Smooth muscle cell (in vitro differentiated cells): Measurements from ENCODE around the gene KMT2A. TPM values are rescaled to one million over a fixed set of nuclear protein-coding genes. Genes with fewer than 3 reads are reported as not detected.

Source experiments
- DNase-seq: peaks from one replicate; lab custom pipeline; 2025; ENCODE audit not compliant: unreplicated experiment; lab: John Stamatoyannopoulos, UW
- H2AFZ ChIP-seq: fragments of 200-600 bp; sonication (generic); 2 replicates; pipeline ENCODE4 v1.6.0; 2016; ENCODE audit warnings: antibody characterized with exemption, low read depth, mild to moderate bottlenecking
- H3F3A ChIP-seq: fragments of 200-600 bp; sonication (generic); 2 replicates; pipeline ENCODE4 v1.6.0; 2017; ENCODE audit warnings: antibody characterized with exemption, low read depth
- H3K27ac ChIP-seq: fragments of 200-600 bp; sonication (generic); 2 replicates; pipeline ENCODE4 v1.5.1; 2016; ENCODE audit warnings: low read depth, mild to moderate bottlenecking
- H3K27me3 ChIP-seq: fragments of 200-600 bp; sonication (generic); 2 replicates; pipeline ENCODE4 v1.6.1; 2016; ENCODE audit warnings: low read depth, mild to moderate bottlenecking
- H3K36me3 ChIP-seq: fragments of 200-600 bp; sonication (generic); 2 replicates; pipeline ENCODE4 v1.5.1; 2016; ENCODE audit warnings: low read depth
- H3K4me1 ChIP-seq: fragments of 200-600 bp; sonication (generic); 2 replicates; pipeline ENCODE4 v1.5.1; 2016; ENCODE audit warnings: low read depth
- H3K4me2 ChIP-seq: fragments of 200-600 bp; sonication (generic); 2 replicates; pipeline ENCODE4 v1.6.0; 2016; ENCODE audit warnings: mild to moderate bottlenecking
- H3K4me3 ChIP-seq: fragments of 200-600 bp; sonication (generic); 2 replicates; pipeline ENCODE4 v1.5.1; 2016; ENCODE audit warnings: mild to moderate bottlenecking
- H3K79me2 ChIP-seq: fragments of 200-600 bp; sonication (generic); 2 replicates; pipeline ENCODE4 v1.6.0; 2016; ENCODE audit warnings: low read depth, mild to moderate bottlenecking
- H3K9ac ChIP-seq: fragments of 200-600 bp; sonication (generic); 2 replicates; pipeline ENCODE4 v1.6.0; 2016; ENCODE audit warnings: low read depth
- H3K9me3 ChIP-seq: fragments of 200-600 bp; sonication (generic); replicated peaks from 2 replicates; pipeline ENCODE4 v1.5.1; 2016; ENCODE audit warnings: low read depth
- H4K20me1 ChIP-seq: fragments of 200-600 bp; sonication (generic); 2 replicates; pipeline ENCODE4 v1.6.0; 2016; ENCODE audit warnings: low read depth
- WGBS: methylation state at CpG from one replicate; pipeline ENCODE4 v1.1.7; 2016; ENCODE audit warnings: low lambda C conversion rate; 5-methylcytosine and 5-hydroxymethylcytosine counted together
- polyA plus RNA-seq: library from polyadenylated mRNA; unstranded; fragments of >200 nt; fragmentation: Nextera tagmentation; extraction: Ambion mirVana; gene quantifications from 2 replicates; pipeline ENCODE4 v1.2.1, GENCODE V29; 2016
- total RNA-seq: library from RNA; depleted of rRNA; stranded (reverse); fragments of >200 nt; gene quantifications from 2 replicates; pipeline ENCODE4 v1.2.3, GENCODE V29; 2014
- TF ChIP-seq, protein P1 (sequence below): fragments of 200-600 bp; sonication (generic); IDR thresholded peaks from 2 replicates; pipeline ENCODE4 v1.5.1; 2017; ENCODE audit warnings: borderline replicate concordance, mild to moderate bottlenecking, antibody characterized with exemption; ENCODE audit not compliant: insufficient read depth, poor library complexity, severe bottlenecking

Gene KMT2A
- total and polyA plus RNA-seq, 2 experiments from 2014 or later: 15.5 to 27.8 TPM

DNA sequence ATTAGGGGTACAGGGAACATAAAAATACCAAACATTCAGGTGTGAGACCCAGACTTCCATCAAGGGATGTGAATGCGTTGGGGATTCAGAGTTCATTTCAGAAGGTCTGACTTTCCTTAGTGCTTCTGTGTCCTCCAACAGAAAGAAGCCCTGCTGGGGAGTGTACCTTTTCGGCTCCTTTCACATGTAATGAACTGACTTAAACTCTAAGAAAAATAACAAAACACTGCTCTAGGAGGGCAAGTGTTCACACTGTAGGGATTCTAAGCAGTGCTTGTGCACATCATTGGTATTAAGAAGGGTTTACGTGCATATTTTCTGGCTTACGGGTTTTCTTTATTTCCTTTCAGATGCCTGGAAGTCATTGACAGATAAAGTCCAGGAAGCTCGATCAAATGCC, 75.3 kb downstream of the KMT2A start:
- no peak overlapping the region for H3K9ac ChIP-seq
- no peaks in the 10 kb centered on the region for H3K4me1 ChIP-seq
- H3K27me3 ChIP-seq: no peaks in the 10 kb centered on the region
- H3F3A ChIP-seq: no peaks in the 10 kb centered on the region
- H3K79me2 ChIP-seq: no peaks in the 10 kb centered on the region
- H2AFZ ChIP-seq: no peak overlapping the region
- H3K9me3 ChIP-seq: no peaks in the 10 kb centered on the region
- peaks cover 6% of the 10 kb centered on the region for H4K20me1 ChIP-seq
- no peak overlapping the region for H3K4me2 ChIP-seq
- TF ChIP-seq, protein P1, sequence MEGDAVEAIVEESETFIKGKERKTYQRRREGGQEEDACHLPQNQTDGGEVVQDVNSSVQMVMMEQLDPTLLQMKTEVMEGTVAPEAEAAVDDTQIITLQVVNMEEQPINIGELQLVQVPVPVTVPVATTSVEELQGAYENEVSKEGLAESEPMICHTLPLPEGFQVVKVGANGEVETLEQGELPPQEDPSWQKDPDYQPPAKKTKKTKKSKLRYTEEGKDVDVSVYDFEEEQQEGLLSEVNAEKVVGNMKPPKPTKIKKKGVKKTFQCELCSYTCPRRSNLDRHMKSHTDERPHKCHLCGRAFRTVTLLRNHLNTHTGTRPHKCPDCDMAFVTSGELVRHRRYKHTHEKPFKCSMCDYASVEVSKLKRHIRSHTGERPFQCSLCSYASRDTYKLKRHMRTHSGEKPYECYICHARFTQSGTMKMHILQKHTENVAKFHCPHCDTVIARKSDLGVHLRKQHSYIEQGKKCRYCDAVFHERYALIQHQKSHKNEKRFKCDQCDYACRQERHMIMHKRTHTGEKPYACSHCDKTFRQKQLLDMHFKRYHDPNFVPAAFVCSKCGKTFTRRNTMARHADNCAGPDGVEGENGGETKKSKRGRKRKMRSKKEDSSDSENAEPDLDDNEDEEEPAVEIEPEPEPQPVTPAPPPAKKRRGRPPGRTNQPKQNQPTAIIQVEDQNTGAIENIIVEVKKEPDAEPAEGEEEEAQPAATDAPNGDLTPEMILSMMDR: no peak
- H3K27ac ChIP-seq: no peak overlapping the region
- peaks cover 33% of the 10 kb centered on the region for H3K36me3 ChIP-seq
- 90% methylated on average over 5 of the region's 5 CpGs for WGBS
- H3K4me3 ChIP-seq: no peak overlapping the region
- no peak for DNase-seq

DNA sequence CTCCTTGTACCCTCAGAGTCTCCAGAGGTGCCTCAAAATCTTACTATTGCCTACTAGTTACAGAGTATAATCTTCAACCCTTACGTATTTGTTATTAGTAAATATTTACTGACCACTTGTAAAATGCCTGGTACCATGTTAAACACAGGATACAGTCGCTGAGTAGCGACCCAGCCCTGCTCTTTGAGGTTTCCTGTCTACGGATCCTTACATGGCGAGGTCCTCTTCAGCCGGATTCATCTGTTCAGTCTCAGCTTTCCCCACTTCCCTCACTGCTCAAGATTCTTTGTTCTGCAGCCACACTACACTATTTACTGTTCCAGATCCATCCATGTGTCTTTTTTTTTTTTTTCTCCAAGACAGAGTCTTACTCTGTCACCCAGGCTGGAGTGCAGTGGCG, 77.8 kb downstream of the KMT2A start:
- Histone ChIP-seq H3K36me3 (peaks cover 15% of the 10 kb centered on the region), H4K20me1 (no peaks in the 10 kb centered on the region), H3K27me3 (no peaks in the 10 kb centered on the region), H3K9me3 (no peaks in the 10 kb centered on the region), H3K79me2 (no peaks in the 10 kb centered on the region), H2AFZ (no peak overlapping the region), H3K9ac (no peak overlapping the region), H3K4me2 (no peak overlapping the region), H3F3A (no peaks in the 10 kb centered on the region), H3K4me3 (no peak overlapping the region), H3K4me1 (no peaks in the 10 kb centered on the region), H3K27ac (no peak overlapping the region)
- no peak for DNase-seq
- 99% methylated on average over 7 of the region's 7 CpGs for WGBS
- TF ChIP-seq, protein P1: no peak

DNA sequence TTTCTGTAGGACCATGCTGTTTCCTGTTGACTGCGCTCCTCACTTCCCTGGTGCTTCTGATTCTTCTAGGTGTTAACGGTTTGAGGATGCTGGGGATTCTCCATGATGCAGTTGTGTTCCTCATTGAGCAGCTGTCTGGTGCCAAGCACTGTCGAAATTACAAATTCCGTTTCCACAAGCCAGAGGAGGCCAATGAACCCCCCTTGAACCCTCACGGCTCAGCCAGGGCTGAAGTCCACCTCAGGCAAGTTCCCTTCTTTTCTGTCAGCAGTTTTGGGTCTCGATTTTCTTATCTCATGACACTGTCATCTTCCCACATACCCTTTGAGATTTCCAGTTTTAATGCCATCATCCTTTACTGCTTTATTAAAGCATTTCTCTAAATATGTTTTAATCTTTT, 83.3 kb downstream of the KMT2A start:
- Histone ChIP-seq H3K9me3 (no peaks in the 10 kb centered on the region), H3K4me3 (no peak overlapping the region), H3F3A (peaks cover 6% of the 10 kb centered on the region), H3K27me3 (no peaks in the 10 kb centered on the region), H3K36me3 (peaks cover 23% of the 10 kb centered on the region), H2AFZ (no peak overlapping the region), H3K79me2 (no peaks in the 10 kb centered on the region), H3K4me2 (no peak overlapping the region), H4K20me1 (no peaks in the 10 kb centered on the region), H3K27ac (no peak overlapping the region), H3K9ac (no peak overlapping the region), H3K4me1 (no peaks in the 10 kb centered on the region)
- 98% methylated on average over 6 of the region's 6 CpGs for WGBS
- TF ChIP-seq, protein P1: no peak
- no peak for DNase-seq

DNA sequence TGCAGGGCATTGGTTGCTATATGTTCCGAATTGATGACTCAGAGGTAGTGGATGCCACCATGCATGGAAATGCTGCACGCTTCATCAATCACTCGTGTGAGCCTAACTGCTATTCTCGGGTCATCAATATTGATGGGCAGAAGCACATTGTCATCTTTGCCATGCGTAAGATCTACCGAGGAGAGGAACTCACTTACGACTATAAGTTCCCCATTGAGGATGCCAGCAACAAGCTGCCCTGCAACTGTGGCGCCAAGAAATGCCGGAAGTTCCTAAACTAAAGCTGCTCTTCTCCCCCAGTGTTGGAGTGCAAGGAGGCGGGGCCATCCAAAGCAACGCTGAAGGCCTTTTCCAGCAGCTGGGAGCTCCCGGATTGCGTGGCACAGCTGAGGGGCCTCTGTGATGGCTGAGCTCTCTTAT, 85.6 kb downstream of the KMT2A start:
- WGBS: 98% methylated on average over 13 of the region's 13 CpGs
- H3K27ac ChIP-seq: no peak overlapping the region
- peaks cover 6% of the 10 kb centered on the region for H3F3A ChIP-seq
- H3K36me3 ChIP-seq: peaks cover 23% of the 10 kb centered on the region
- TF ChIP-seq, protein P1: no peak
- no peak overlapping the region for H3K4me3 ChIP-seq
- no peak overlapping the region for H2AFZ ChIP-seq
- no peak overlapping the region for H3K4me2 ChIP-seq
- no peak overlapping the region for H3K9ac ChIP-seq
- no peaks in the 10 kb centered on the region for H4K20me1 ChIP-seq
- H3K9me3 ChIP-seq: no peaks in the 10 kb centered on the region
- no peaks in the 10 kb centered on the region for H3K4me1 ChIP-seq
- H3K79me2 ChIP-seq: no peaks in the 10 kb centered on the region
- no peaks in the 10 kb centered on the region for H3K27me3 ChIP-seq
- DNase-seq: no peak
